Breast epithelium (tissue), 4 donors: ENCODE data around the gene GABRP. TPM values are rescaled to one million over a fixed set of nuclear protein-coding genes. Genes with fewer than 3 reads are reported as not detected.
"Not testable (repeated sequence)": the region's sequence is repeated elsewhere in the genome, so short reads cannot be mapped to it uniquely, and the experiment has no call there.

Source experiments
- DNase-seq, 2 donors: peaks; one replicate each; pipeline ENCODE4 v3.0.0-alpha.2; 2019; ENCODE audit warnings: low spot score in 2 of 2
- H3K27ac ChIP-seq, 2 donors: fragments of 200-600 bp; sonication (generic) in 1 of 2; one replicate each; pipeline ENCODE4 v1.5.1; 2016 to 2019; ENCODE audit warnings: mild to moderate bottlenecking in 1 of 2
- H3K27me3 ChIP-seq, 2 donors: fragments of 200-600 bp; sonication (generic) in 1 of 2; one replicate each; pipeline versions ENCODE4 v1.5.1 to v1.6.0; 2017 to 2019; ENCODE audit warnings: control low read depth in 1 of 2, mild to moderate bottlenecking in 1 of 2
- H3K36me3 ChIP-seq: fragments of 200-600 bp; one replicate; pipeline ENCODE4 v1.5.1; 2019
- H3K4me1 ChIP-seq, 2 donors: fragments of 200-600 bp; sonication (generic); one replicate each; pipeline ENCODE4 v1.5.1; 2016 to 2019; ENCODE audit warnings: control low read depth in 1 of 2
- H3K4me3 ChIP-seq, 3 donors: fragments of 200-600 bp; sonication (generic); 1 replicate in 2 of 3; 2 replicates in 1 of 3; pipeline ENCODE4 v1.5.1; 2016 to 2019; ENCODE audit warnings: mild to moderate bottlenecking in 3 of 3, moderate library complexity in 2 of 3
- H3K9me3 ChIP-seq, 2 donors: fragments of 200-600 bp; sonication (generic) in 1 of 2; one replicate each; pipeline ENCODE4 v1.5.1; 2016 to 2019; ENCODE audit warnings: control low read depth in 1 of 2
- POLR2A ChIP-seq: fragments of 450-650 bp; IDR thresholded peaks from one replicate; pipeline ENCODE4 v1.6.1; 2016; ENCODE audit warnings: antibody characterized with exemption, mild to moderate bottlenecking, moderate library complexity
- POLR2AphosphoS5 ChIP-seq, 3 donors: sonication (generic); formaldehyde crosslinking; IDR thresholded peaks; one replicate each; pipeline ENCODE4 v1.6.1; 2017; ENCODE audit warnings: antibody characterized with exemption in 3 of 3
- intact Hi-C: fragments of 100-400 bp; cut with DNase I; formaldehyde crosslinking; loops from one replicate; pipeline ENCODE4 v1.15.1; 2023; ENCODE audit warnings: low total_unique reads
- total RNA-seq, 3 donors: library from RNA; depleted of rRNA; stranded (reverse); fragments of >200 nt; gene quantifications; one replicate each; pipeline ENCODE4 v1.1.0, GENCODE V29; 2016
- TF ChIP-seq, protein P1 (sequence below), 3 donors: fragments of 450-650 bp; IDR thresholded peaks; one replicate each; pipeline ENCODE4 v1.5.1; 2016 to 2017; ENCODE audit warnings: antibody characterized with exemption in 3 of 3, mild to moderate bottlenecking in 3 of 3, moderate library complexity in 3 of 3

The GABRP gene
- total RNA-seq, 3 donors from 2014 or later, result 0.32 to 241 (median 52.4) TPM

- Histone ChIP-seq H3K36me3 (no peaks in the 10 kb centered on the region), H3K27ac (no peak overlapping the region), H3K27me3 (no peaks in the 10 kb centered on the region), H3K9me3 (peaks cover 0 to 5% of the 10 kb centered on the region in 2 donors), H3K4me1 (no peaks in the 10 kb centered on the region), H3K4me3 (no peak overlapping the region)
- intact Hi-C loops, result no loop called here
- DNase-seq, result no peak
- TF ChIP-seq POLR2AphosphoS5 (IDR thresholded peaks at IDR 0.05) (no peak), POLR2A (no peak)
- TF ChIP-seq, protein P1, sequence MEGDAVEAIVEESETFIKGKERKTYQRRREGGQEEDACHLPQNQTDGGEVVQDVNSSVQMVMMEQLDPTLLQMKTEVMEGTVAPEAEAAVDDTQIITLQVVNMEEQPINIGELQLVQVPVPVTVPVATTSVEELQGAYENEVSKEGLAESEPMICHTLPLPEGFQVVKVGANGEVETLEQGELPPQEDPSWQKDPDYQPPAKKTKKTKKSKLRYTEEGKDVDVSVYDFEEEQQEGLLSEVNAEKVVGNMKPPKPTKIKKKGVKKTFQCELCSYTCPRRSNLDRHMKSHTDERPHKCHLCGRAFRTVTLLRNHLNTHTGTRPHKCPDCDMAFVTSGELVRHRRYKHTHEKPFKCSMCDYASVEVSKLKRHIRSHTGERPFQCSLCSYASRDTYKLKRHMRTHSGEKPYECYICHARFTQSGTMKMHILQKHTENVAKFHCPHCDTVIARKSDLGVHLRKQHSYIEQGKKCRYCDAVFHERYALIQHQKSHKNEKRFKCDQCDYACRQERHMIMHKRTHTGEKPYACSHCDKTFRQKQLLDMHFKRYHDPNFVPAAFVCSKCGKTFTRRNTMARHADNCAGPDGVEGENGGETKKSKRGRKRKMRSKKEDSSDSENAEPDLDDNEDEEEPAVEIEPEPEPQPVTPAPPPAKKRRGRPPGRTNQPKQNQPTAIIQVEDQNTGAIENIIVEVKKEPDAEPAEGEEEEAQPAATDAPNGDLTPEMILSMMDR (IDR thresholded peaks at IDR 0.05), result no peak
Measured at GRCh38 chr5:170826117-170826516, 42.6 kb downstream of the GABRP start.

DNA sequence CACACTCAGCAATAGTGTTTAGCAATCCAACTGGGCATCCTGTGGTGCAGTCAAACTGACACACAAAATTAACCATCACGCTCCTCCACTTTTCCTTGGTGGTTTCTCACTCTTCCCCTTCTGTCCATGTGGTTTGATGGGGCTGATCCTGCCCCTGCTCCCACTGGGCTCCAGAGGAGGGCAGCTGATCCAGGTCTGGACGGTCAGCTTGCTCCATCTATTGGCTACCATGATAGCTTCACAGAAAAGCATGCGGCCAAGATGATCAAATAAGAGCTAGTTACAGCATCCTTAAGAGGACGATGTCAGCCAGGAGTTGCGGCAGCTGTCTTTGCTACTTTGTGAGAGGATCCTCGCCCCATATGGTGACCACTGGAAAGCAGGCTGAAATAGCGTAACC is 48.7 kb downstream of the GABRP start:
- no peak for DNase-seq
- intact Hi-C loops, result no loop called here
- H3K4me3 ChIP-seq, result no peak overlapping the region
- H3K36me3 ChIP-seq, result no peaks in the 10 kb centered on the region
- H3K27ac ChIP-seq, result no peak overlapping the region
- H3K27me3 ChIP-seq, result no peaks in the 10 kb centered on the region
- no peaks in the 10 kb centered on the region for H3K9me3 ChIP-seq
- TF ChIP-seq POLR2AphosphoS5 (IDR thresholded peaks at IDR 0.05), result no peak
- TF ChIP-seq, protein P1 (IDR thresholded peaks at IDR 0.05), result no peak
- no peak for TF ChIP-seq POLR2A
- H3K4me1 ChIP-seq, result no peaks in the 10 kb centered on the region

DNA sequence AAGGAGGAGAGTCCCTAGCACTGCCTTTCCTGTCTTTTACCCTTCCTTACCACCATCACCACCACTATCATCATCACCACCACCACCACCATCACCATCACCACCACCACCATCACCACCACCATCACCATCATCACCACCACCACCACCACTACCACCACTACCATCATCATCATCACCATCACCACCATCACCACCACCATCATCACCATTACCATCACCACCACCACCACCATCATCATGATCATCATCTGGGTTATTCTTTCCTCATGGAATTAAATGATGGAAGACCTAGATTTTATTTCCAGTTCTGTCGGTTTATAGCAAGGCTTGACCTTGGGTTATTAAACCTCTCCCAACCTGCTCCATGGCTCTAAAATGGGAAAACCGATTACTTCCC is 50.5 kb downstream of the GABRP start:
- intact Hi-C loops, DNase-seq, H3K27ac ChIP-seq, H3K4me1 ChIP-seq, H3K27me3 ChIP-seq, H3K4me3 ChIP-seq, H3K36me3 ChIP-seq, H3K9me3 ChIP-seq: not testable (repeated sequence)

DNA sequence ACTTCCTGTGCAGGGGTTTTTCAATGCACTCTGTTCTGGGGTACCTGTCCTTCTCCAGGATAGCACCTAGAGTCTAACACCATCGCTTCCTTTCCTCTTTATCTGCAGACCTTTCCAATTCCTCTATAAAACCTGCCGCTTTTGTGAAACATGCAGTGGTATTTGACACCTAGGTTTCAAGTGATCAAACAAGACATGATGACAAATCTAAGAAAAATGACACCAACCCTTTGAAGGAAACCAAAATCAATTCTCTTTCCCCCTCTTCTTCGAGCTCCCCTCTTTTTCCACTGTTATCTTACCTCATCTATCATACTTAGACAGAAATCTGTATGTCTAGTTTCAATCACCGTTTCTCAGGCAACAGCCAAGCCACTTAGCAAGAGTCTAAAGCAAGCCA is 52.7 kb downstream of the GABRP start:
- intact Hi-C loops, result no loop called here
- Histone ChIP-seq H3K36me3 (no peaks in the 10 kb centered on the region), H3K27ac (no peak overlapping the region), H3K4me3 (no peak overlapping the region), H3K4me1 (no peaks in the 10 kb centered on the region), H3K27me3 (no peaks in the 10 kb centered on the region), H3K9me3 (no peaks in the 10 kb centered on the region)
- TF ChIP-seq, protein P1 (IDR thresholded peaks at IDR 0.05), result no peak
- no peak for TF ChIP-seq POLR2AphosphoS5 (IDR thresholded peaks at IDR 0.05)
- no peak for TF ChIP-seq POLR2A
- no peak for DNase-seq

GRCh38 chr5:170843870-170844269 is 60.3 kb downstream of the GABRP start:
- intact Hi-C loops, result loop anchor here (5.0 kb wide), 1 partner anchor 123 kb away; no protein-coding TSS in a partner anchor
- Histone ChIP-seq H3K4me3 (no peak overlapping the region), H3K27ac (no peak overlapping the region), H3K27me3 (no peaks in the 10 kb centered on the region), H3K9me3 (no peaks in the 10 kb centered on the region), H3K4me1 (no peaks in the 10 kb centered on the region), H3K36me3 (no peaks in the 10 kb centered on the region)
- no peak for TF ChIP-seq POLR2AphosphoS5 (IDR thresholded peaks at IDR 0.05)
- no peak for DNase-seq

DNA sequence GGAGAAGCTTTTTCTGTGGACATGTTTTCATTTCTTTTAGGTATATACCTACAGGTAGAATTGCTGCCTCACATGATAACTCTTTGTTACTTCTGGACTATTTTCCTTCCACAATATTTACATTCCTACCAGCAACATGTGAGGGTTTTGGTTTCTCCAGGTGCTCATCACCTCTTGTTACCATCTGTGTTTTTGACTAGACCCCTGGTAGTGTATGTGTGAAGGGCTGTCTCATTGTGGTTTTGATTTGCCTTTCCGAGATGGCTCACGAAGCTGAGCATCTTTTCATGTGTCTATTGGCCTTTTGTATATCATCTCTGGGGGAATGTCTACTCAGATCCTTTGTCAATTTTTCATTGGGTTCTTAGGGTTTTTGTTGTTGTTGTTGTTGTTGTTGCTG is 61.1 kb downstream of the GABRP start:
- no peaks in the 10 kb centered on the region for H3K36me3 ChIP-seq
- DNase-seq, result no peak
- no peaks in the 10 kb centered on the region for H3K9me3 ChIP-seq
- intact Hi-C loops, result loop anchor here (5.0 kb wide), 1 partner anchor 123 kb away; no protein-coding TSS in a partner anchor
- TF ChIP-seq POLR2A (no peak), POLR2AphosphoS5 (IDR thresholded peaks at IDR 0.05) (no peak)
- TF ChIP-seq, protein P1 (IDR thresholded peaks at IDR 0.05), result no peak
- H3K4me3 ChIP-seq, result no peak overlapping the region
- H3K27me3 ChIP-seq, result no peaks in the 10 kb centered on the region
- H3K4me1 ChIP-seq, result no peaks in the 10 kb centered on the region
- H3K27ac ChIP-seq, result no peak overlapping the region
